ENCODE measurements around the gene GLCCI1. TPM values are rescaled to one million over a fixed set of nuclear protein-coding genes. Genes with fewer than 3 reads are reported as not detected.

GLCCI1 gene
- total RNA-seq, 4 donors from 2014 or later: 17.5 to 27.1 (median 20.7) TPM

GRCh38 chr7:7946486-7946885 lies 22.1 kb upstream of the GLCCI1 start:
- H3K4me3 ChIP-seq (ENCODE audit: low read depth, poor library complexity, severe bottlenecking): no peak overlapping the region
- WGBS, 2 donors: 95 to 98% methylated on average over 3 of the region's 3 CpGs
- no peak for DNase-seq (ENCODE audit: low spot score in 2 of 2)
- intact Hi-C loops (cut with DNase I; ENCODE audit: low total_unique reads): no loop called here
- TF ChIP-seq POLR2A (IDR thresholded peaks at IDR 0.05) (no peak), CTCF (IDR thresholded peaks at IDR 0.05) (no peak)

DNA sequence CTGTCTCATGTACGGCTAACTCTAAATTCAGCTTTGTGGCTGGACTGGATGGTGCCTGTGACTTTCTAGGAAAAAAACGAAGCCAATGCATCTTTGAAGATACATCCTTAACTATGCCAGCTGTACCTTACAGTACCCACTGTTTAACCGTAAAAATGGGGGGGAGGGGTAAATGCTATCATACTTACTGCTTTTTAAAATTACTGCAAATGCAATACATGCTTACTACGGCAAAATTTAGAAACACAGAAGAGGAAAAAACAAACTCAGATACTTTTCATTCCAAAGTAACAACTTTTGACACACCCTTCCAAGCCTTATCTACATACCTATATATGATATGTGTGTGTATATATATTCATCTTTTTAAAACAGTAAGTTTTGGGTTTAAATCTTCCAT lies 20.4 kb upstream of the GLCCI1 start:
- no peak overlapping the region for H3K4me3 ChIP-seq (ENCODE audit: low read depth, poor library complexity, severe bottlenecking)
- TF ChIP-seq POLR2A (IDR thresholded peaks at IDR 0.05): no peak
- TF ChIP-seq CTCF (IDR thresholded peaks at IDR 0.05): no peak
- intact Hi-C loops (cut with DNase I; ENCODE audit: low total_unique reads): no loop called here
- 68 to 69% methylated on average over 4 of the region's 4 CpGs for WGBS, 2 donors
- DNase-seq (ENCODE audit: low spot score in 2 of 2): no peak

DNA sequence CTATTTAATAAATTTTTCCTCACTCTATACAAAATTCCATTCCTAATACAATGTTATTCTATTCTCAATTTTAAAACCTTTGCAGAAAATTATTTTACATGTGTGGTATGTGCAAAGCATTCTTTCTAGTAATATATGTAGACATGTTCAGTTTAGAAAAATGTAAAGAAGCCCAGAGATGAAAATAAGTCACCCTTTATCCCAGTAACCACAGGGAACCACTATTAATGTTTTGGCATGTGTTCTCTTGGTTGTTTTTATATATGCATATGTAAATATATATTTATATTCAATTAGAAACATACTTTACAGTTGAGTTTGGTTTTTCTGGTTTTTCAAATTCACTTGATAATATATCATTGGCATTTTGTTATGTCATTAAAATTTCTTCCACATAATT lies 14.8 kb upstream of the GLCCI1 start:
- H3K4me3 ChIP-seq (ENCODE audit: low read depth, poor library complexity, severe bottlenecking): no peak overlapping the region
- intact Hi-C loops (cut with DNase I; ENCODE audit: low total_unique reads): no loop called here
- no peak for DNase-seq (ENCODE audit: low spot score in 2 of 2)
- TF ChIP-seq POLR2A (IDR thresholded peaks at IDR 0.05): no peak
- no peak for TF ChIP-seq CTCF (IDR thresholded peaks at IDR 0.05)

DNA sequence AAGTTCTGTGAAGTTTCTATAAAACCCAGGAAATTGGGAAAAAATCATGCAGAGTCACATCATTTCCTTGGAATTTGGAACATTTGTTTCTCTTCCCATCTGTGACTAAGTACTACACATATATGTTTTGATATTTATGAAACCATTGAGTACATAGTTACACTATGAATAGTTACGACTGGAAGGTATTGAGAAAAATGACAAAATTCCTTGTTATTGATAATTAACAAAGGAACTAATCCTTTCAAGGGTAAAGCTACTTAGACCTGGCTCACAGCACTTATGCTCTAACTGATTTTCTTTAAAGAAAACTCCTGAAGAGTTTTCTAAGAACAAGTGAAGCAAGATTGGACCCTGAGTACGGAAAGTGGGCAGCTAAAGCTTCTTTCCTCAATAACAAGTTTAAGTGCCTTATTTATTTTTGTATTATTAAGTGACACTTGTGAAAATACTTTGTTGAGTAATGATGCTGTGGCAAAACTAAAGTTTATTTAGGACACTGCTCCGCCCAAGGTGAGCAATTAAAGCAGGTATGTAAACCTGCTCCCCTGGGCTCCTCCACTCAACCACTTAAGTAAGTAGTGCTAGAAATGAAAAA lies 12.0 kb upstream of the GLCCI1 start:
- H3K4me3 ChIP-seq (ENCODE audit: low read depth, poor library complexity, severe bottlenecking): no peak overlapping the region
- TF ChIP-seq POLR2A (IDR thresholded peaks at IDR 0.05) (no peak), CTCF (IDR thresholded peaks at IDR 0.05) (no peak)
- DNase-seq (ENCODE audit: low spot score in 2 of 2): no peak
- WGBS, 2 donors: 85% methylated on average over 3 of the region's 3 CpGs
- intact Hi-C loops (cut with DNase I; ENCODE audit: low total_unique reads): no loop called here

DNA sequence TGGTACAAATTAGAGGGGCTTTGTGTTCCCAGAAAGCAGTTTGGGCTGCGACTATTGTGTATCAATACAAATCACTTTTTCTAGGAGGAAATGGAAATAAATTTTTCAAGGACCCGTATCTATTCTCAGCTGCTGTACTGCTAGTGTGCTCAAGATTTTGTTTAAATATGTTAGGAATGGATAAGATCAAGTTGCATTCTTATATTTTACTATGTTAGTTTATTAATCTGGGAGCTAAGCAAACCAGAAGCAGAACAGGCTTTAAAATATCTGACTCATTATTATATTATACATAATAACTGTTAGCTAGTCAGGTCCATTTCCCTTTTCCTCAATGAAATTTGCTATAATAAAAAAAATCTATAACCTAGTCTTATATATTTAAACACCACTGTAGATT lies 11.1 kb upstream of the GLCCI1 start:
- no peak overlapping the region for H3K4me3 ChIP-seq (ENCODE audit: low read depth, poor library complexity, severe bottlenecking)
- intact Hi-C loops (cut with DNase I; ENCODE audit: low total_unique reads): no loop called here
- 63 to 88% methylated on average over 2 of the region's 2 CpGs for WGBS, 2 donors

More for the DNA sequence above, 11.1 kb upstream of the GLCCI1 start:
- no peak for DNase-seq (ENCODE audit: low spot score in 2 of 2)
- TF ChIP-seq CTCF (IDR thresholded peaks at IDR 0.05) (no peak), POLR2A (IDR thresholded peaks at IDR 0.05) (no peak)

Data from lower leg skin (tissue), 4 donors.